Osteoblast (primary cell): ENCODE data around the gene RACK1. TPM values are rescaled to one million over a fixed set of nuclear protein-coding genes. Genes with fewer than 3 reads are reported as not detected.

ENCODE experiments used
- DNase-seq: peaks from one replicate; pipeline ENCODE4 v3.0.0; 2011; ENCODE audit warnings: low spot score, mixed read lengths; ENCODE audit not compliant: insufficient read length; ENCODE audit errors: missing footprints
- H2AFZ ChIP-seq: 2 replicates; pipeline ENCODE4 v1.6.0; 2011; ENCODE audit warnings: mild to moderate bottlenecking, low read length
- H3K27ac ChIP-seq: 2 replicates; pipeline ENCODE4 v1.5.1; 2011; ENCODE audit warnings: mild to moderate bottlenecking, low read depth, low read length, moderate library complexity
- H3K27me3 ChIP-seq: 2 replicates; pipeline ENCODE4 v1.6.0; 2012; ENCODE audit warnings: mild to moderate bottlenecking, control low read depth, inconsistent platforms, low read length, moderate library complexity; ENCODE audit not compliant: insufficient read depth
- H3K36me3 ChIP-seq: 2 replicates; pipeline ENCODE4 v1.5.1; 2011; ENCODE audit warnings: mild to moderate bottlenecking, low read length, control low read depth, moderate library complexity; ENCODE audit not compliant: insufficient read depth
- H3K4me1 ChIP-seq: 2 replicates; pipeline ENCODE4 v1.5.1; 2011; ENCODE audit warnings: mild to moderate bottlenecking, low read length, control low read depth, moderate library complexity; ENCODE audit not compliant: insufficient read depth
- H3K4me2 ChIP-seq: 2 replicates; pipeline ENCODE4 v1.6.0; 2011; ENCODE audit warnings: mild to moderate bottlenecking, low read length; ENCODE audit not compliant: insufficient read depth
- H3K4me3 ChIP-seq: fragments of 200-600 bp; sonication (generic); 3 replicates; pipeline ENCODE4 v1.5.1; 2012; ENCODE audit warnings: mild to moderate bottlenecking, low read length, inconsistent platforms; ENCODE audit not compliant: insufficient read depth
- H3K79me2 ChIP-seq: 2 replicates; pipeline ENCODE4 v1.6.0; 2012; ENCODE audit warnings: mild to moderate bottlenecking, low read length, control low read depth, inconsistent platforms; ENCODE audit not compliant: insufficient read depth
- H3K9me3 ChIP-seq: 2 replicates; pipeline ENCODE4 v1.5.1; 2011; ENCODE audit warnings: low read depth, low read length, control low read depth
- H4K20me1 ChIP-seq: 2 replicates; pipeline ENCODE4 v1.6.0; 2012; ENCODE audit warnings: mild to moderate bottlenecking, low read length, control low read depth; ENCODE audit not compliant: insufficient read depth
- CTCF ChIP-seq: IDR thresholded peaks from 2 replicates; pipeline ENCODE4 v1.5.1; 2011; ENCODE audit warnings: mild to moderate bottlenecking, low read depth, low read length, moderate library complexity; ENCODE audit errors: extremely low read depth
- total RNA-seq: library from RNA; depleted of rRNA; stranded (reverse); fragments of >200 nt; gene quantifications from 2 replicates; pipeline ENCODE4 v1.2.3, GENCODE V29; 2012

The RACK1 gene
- total RNA-seq, 1 donor: 4,007 TPM

- peaks cover 22% of the 10 kb centered on the region for H3K79me2 ChIP-seq
- no peak for DNase-seq
- H3K4me3 ChIP-seq: no peak overlapping the region
- peaks cover 70% of the 10 kb centered on the region for H3K36me3 ChIP-seq
- no peaks in the 10 kb centered on the region for H3K4me1 ChIP-seq
- peaks cover 13% of the 10 kb centered on the region for H4K20me1 ChIP-seq
- no peaks in the 10 kb centered on the region for H3K27me3 ChIP-seq
- H2AFZ ChIP-seq: no peak overlapping the region
- no peaks in the 10 kb centered on the region for H3K9me3 ChIP-seq
- H3K4me2 ChIP-seq: no peak overlapping the region
- TF ChIP-seq CTCF: no peak
- H3K27ac ChIP-seq: no peak overlapping the region
Observed at GRCh38 chr5:181233088-181233800, 10.5 kb downstream of the RACK1 start.

GRCh38 chr5:181232593-181232992, 11.1 kb downstream of the RACK1 start:
- DNase-seq: no peak
- no peak overlapping the region for H3K4me3 ChIP-seq
- peaks cover 6% of the 10 kb centered on the region for H4K20me1 ChIP-seq
- H3K79me2 ChIP-seq: peaks cover 18% of the 10 kb centered on the region
- no peak overlapping the region for H2AFZ ChIP-seq
- H3K36me3 ChIP-seq: peaks cover 64% of the 10 kb centered on the region
- H3K4me1 ChIP-seq: no peaks in the 10 kb centered on the region
- H3K27me3 ChIP-seq: no peaks in the 10 kb centered on the region
- H3K9me3 ChIP-seq: no peaks in the 10 kb centered on the region
- no peak overlapping the region for H3K4me2 ChIP-seq
- H3K27ac ChIP-seq: no peak overlapping the region
- TF ChIP-seq CTCF: no peak

- Histone ChIP-seq H2AFZ (no peak overlapping the region), H3K9me3 (no peaks in the 10 kb centered on the region), H3K4me3 (no peak overlapping the region), H3K27me3 (no peaks in the 10 kb centered on the region), H3K36me3 (peaks cover 59% of the 10 kb centered on the region), H4K20me1 (no peaks in the 10 kb centered on the region), H3K79me2 (peaks cover 19% of the 10 kb centered on the region), H3K4me1 (no peaks in the 10 kb centered on the region), H3K27ac (no peak overlapping the region), H3K4me2 (no peak overlapping the region)
- no peak for TF ChIP-seq CTCF
- no peak for DNase-seq
Observed at GRCh38 chr5:181231432-181231831, 12.3 kb downstream of the RACK1 start.

- Histone ChIP-seq H3K36me3 (peaks cover 55% of the 10 kb centered on the region), H3K9me3 (no peaks in the 10 kb centered on the region), H3K27ac (no peak overlapping the region), H3K27me3 (no peaks in the 10 kb centered on the region), H3K4me1 (no peaks in the 10 kb centered on the region), H4K20me1 (no peaks in the 10 kb centered on the region), H2AFZ (no peak overlapping the region), H3K4me2 (no peak overlapping the region), H3K79me2 (peaks cover 28% of the 10 kb centered on the region), H3K4me3 (no peak overlapping the region)
- no peak for DNase-seq
- TF ChIP-seq CTCF: no peak
Observed at GRCh38 chr5:181230551-181230950, 13.2 kb downstream of the RACK1 start.
